B cell (primary cell): Measurements from ENCODE around the gene BCKDHA.
"Not testable (repeated sequence)": the region's sequence is repeated elsewhere in the genome, so short reads cannot be mapped to it uniquely, and the experiment has no call there.

ENCODE experiments used
- EZH2 ChIP-seq: IDR thresholded peaks from 2 replicates; pipeline ENCODE4 v1.6.1; 2012; ENCODE audit warnings: borderline replicate concordance, low read depth, mild to moderate bottlenecking, moderate library complexity, low read length; ENCODE audit not compliant: insufficient read depth, poor library complexity, severe bottlenecking
- TF ChIP-seq, protein P1 (sequence below): fragments of 200-600 bp; IDR thresholded peaks from one replicate; pipeline ENCODE4 v1.8.0; 2022; ENCODE audit warnings: antibody characterized with exemption, mild to moderate bottlenecking

DNA sequence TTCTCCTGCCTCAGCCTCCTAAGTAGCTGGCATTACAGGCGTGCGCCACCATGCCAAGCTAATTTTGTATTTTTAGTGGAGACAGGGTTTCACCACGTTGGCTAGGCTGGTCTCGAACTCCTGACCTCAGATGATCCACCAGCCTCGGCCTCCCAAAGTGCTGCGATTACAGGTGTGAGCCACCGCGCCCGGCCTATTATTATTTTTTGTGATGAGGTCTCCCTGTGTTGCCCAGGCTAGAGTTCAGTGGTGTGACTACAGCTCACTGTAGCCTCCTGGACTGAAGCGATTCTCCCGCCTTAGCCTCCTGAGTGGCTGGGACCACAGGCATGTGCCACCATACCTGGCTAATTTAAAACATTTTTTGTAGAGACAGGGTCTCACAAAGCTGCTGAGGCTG is 37.8 kb downstream of the BCKDHA start:
- TF ChIP-seq, protein P1, sequence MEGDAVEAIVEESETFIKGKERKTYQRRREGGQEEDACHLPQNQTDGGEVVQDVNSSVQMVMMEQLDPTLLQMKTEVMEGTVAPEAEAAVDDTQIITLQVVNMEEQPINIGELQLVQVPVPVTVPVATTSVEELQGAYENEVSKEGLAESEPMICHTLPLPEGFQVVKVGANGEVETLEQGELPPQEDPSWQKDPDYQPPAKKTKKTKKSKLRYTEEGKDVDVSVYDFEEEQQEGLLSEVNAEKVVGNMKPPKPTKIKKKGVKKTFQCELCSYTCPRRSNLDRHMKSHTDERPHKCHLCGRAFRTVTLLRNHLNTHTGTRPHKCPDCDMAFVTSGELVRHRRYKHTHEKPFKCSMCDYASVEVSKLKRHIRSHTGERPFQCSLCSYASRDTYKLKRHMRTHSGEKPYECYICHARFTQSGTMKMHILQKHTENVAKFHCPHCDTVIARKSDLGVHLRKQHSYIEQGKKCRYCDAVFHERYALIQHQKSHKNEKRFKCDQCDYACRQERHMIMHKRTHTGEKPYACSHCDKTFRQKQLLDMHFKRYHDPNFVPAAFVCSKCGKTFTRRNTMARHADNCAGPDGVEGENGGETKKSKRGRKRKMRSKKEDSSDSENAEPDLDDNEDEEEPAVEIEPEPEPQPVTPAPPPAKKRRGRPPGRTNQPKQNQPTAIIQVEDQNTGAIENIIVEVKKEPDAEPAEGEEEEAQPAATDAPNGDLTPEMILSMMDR = not testable (repeated sequence)
- TF ChIP-seq EZH2 = not testable (repeated sequence)
